CD4-positive, alpha-beta T cell treated with Interleukin-1 beta for 1 hour (primary cell): ENCODE data around the gene CYBA.
A peak's percentile ranks its signal among the peaks of the same experiment; 100 is the strongest.
"Not testable (repeated sequence)": the region's sequence is repeated elsewhere in the genome, so short reads cannot be mapped to it uniquely, and the experiment has no call there.

Experiments used
- DNase-seq, 2 donors: peaks; one replicate each; pipeline ENCODE4 v3.0.0-alpha.2; 2020 to 2022

Gene CYBA

DNA sequence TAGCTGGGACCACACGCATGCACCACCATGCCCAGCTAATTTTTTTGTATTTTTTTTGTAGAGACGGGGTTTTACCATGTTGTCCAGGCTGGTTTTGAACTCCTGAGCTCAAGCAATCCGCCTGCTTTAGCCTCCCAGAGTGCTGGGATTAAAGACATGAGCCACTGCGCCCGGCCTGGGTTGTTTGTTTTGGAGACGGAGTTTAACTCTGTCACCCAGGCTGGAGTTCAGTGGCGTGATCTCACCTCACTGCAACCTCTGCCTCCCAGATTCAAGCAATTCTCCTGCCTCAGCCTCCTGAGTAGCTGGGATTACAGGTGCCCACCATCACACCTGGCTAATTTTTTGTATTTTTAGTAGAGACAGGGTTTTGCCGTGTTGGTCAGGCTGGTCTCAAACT lies 41.4 kb downstream of the CYBA start:
- DNase-seq = not testable (repeated sequence)

DNA sequence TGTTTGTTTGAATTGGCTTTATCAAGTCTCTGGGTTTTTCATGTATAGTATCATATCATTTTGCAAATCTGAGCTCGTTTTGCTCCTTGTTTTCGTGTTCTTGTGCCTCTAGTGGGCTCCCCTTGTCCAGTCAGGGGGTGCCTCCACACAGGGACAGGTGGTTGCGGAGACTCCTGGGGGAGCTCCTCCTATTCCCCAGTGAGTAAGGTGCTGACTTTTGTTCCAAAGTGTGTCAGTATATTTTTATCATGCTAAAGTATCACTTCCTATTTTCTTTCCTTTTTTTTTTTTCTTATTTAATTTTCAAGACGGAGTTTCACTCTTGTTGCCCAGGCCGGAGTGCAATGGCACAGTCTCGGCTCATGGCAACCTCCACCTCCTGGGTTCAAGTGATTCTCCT lies 42.8 kb downstream of the CYBA start:
- no peak for DNase-seq

DNA sequence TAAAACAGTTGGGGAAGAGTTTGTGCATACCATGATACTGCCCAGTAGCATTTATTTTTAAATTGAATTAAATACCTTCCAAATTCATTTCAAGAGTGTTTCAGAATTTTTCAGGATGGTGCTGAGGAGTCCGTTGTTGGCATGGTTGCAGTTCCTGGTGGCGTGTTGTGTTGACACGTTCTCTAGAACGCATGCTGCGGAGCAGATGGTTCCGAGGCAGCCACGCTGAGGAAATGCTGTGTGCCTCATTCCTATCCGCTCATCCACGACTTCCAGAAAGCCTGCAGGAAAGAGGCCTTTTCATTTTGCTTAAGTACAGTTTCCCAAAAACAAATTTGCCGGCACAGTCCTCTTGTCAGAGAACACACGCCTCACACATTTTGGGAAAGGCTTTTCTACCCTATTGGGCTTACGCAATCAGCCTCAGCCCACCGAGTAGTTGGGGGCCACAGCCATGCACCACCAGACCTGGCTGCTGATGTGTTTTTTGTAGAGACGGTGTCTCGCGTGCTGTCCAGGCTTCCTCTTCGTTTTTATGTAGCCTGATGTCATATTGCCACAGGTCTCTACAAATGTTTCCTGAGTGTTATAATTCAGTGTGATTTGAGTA lies 44.6 kb downstream of the CYBA start:
- DNase-seq = no peak

DNA sequence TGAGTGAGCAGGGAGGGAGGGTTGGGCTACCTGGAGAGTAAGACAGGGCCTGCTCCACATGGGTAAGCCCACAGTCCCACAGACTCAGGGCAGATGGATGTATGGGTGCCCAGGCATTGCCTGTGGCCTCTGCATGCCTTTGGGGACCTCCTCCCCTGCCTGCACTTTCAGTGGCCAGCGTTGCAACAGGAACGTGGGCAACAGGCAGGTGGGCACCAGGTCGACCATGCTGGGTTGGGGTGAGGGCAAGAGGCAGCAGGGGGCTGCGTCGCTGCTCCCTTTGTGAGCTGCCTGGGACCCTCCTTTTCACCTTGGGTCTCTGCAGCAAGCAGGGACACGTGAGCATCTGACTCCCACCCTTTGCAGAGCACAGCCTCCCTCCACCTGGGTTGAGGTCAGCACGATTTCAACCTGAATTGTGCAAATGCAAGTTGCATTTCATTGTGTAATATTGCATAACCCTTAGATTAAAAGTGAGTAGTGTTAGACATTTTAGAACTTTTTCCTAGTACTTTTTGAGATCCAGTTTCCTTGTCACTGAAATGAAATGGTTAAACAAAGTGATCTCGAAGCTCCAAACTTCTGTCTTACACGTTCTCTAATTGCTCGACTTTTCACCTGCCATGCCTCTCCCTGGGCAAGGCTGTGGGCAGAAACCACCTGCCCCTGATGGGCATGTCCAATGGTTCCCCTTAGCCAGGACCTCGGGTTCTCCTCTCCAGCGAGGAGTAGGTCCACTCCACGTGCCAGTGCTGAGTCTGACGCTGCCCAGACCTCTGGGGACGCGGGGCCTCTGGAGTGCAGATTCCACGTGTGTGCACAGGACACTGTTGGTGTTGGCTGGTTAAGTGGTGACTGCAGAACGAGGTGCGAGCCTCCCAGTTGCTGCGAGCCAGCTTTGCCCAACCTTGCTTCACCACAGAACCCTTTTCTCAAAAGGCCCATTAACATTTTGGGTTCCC lies 45.4 kb downstream of the CYBA start:
- DNase-seq = no peak

DNA sequence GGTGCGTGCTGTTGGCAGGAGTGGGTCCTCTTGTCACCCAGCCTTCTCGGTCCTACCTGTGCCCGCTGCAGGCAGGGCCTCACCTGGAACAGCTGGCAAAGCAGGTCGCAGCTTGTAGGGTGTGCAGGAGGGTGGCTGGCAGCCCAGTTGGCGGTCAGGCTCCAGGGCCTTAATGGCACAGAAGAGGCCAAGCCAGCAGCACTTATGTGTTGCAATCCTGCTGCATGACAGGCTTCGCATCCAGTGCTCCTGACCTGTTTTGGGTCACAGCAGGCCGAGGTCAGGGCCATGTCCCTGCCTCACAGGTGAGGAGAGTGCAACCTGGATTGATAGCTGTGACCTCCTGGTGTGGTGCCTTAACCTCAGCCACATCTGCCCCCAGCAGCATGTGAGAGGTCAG lies 48.8 kb downstream of the CYBA start:
- no peak for DNase-seq

DNA sequence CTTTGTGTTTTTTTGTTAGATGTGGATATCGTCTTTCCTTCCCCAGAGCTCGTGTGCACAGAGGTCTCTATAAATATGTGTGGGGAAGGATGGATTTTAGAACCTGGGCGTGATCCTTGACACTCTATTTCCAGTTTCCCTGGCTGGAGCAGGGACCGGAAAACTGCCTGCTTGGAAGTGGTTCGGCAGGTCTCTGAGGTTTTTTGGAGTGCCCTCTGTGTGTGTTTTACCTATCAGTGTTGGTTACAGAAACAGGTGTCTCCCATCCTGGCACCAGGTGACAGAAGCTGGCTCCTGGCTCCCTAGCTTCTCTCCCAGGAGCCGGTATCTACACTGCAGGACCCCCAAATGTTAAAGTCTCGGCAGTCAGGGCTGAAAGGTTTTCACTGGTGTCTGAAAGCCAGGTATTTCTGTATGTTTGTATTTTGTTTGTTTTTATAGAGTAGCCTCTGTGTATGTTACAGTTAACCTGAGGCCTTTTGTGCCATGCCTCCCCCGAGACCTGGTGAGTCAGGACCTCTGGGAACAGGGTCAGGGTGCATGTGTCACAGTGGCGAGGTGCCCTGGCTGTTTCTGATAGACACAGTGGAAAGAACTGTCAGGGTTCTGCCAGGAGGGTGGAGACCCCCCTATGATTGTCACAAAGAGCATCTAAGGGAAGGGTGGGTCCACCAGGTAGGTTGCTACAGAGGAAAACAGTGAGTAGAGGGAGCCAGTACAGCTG lies 49.4 kb downstream of the CYBA start:
- no peak for DNase-seq

DNA sequence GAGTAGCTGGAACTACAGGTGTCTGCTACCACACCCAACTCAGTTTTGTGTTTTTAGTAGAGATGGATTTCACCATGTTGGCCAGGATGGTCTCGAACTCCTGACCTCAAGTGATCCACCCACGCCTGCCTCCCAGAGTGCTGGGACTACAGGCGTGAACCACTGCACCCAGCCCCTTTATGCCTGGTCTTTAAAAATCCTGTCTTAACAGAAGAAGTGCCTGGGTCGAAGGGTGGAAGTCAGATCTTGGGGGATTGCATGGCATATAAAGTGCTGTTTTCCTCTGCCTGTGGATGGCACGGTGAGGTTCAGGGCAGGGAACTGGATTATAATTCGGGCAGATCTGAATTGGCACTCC lies 50.3 kb downstream of the CYBA start:
- no peak for DNase-seq

DNA sequence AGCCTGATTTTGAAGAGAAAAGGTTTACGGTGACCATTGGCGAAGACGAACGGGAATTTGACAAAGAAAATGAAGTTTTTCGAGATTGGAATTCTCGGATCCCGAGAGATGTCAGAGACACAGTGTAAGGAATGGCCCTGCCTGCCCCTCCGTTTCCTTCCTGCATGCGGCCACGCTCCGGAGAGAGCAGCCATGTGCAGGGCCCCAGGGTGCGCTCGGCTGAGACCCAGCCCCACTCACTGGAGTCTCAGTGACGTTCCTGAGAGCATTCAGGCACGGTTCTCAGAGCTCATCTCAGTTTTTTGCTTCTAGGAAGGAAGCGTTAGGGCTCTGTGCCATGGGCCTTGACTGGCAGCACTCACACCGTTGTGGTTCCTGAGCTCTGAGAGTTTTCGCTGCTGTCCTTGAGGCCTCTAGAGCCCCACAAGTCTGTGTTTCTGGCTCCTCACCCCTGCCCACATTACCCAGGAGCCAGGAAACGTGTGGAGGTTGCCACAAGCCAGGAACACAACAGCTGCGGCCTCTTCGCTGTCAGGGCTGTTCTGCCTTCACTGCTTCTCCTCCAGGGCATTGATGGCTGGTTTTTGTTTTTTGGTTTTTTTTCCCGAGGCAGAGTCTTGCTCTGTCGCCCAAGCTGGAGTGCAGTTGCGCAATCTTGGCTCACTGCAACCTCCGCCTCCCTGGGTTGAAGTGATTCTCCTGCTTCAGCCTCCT lies 50.9 kb downstream of the CYBA start:
- no peak for DNase-seq

DNA sequence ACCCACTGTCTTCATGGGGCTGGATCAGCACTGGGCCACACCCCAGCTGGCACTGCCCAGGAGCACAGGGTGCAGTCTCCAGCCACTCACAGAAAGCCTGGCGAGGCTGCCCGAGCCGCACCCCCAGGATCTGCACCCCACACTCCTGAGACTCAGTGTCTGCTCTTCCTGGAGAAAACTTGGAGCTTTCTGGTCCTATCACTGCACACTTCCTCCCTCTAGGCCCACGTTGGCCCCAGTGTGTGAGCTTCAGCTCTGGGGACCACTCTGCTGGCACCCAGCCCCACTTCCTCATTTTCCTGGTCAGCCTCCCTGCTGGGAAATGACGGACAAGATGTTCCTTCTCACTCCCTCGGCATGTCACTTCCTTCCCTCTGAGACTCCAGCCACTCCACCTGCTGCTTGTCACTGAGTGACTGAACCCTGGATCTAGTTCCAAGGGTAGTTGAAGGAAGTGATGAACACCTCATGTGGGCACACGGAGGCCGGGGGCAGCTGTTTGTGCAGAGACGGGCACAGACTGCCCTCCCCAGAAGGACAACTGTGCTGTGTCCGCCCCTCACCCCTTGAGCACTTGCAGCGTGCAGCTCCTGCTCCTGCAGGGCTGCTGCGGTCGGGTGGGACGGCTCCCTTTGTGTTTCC lies 51.6 kb downstream of the CYBA start:
- DNase-seq = peak in 1 of 2 donors; percentile 55

DNA sequence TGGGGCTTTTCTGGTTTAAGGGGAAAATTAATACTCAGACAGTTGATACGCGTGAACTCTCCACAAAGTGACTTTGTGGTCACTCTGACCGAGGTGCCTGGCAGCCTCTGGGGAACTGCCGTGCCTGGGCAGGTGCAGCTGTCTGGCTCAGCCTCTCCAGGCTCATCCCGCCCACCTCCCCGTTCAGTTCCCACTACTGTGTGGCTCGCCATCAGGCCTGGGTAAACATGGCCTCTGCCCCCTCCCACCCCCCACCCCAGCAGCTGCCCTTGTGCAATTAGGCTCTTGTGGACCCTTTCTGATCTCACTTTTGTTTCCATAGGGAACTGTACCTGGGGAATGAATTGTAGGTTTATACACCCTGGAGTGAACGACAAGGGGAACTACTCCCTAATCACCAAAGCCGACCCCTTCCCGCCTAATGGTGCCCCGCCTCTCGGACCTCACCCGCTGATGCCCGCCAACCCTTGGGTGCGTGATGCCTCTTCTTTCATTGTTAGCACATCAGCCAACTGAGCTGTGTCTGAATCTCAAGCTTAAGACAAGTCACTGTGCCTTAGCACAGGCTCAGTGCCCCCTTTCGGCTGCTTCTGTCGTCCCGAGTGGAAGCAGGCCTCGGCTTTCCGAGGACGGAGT lies 52.9 kb downstream of the CYBA start:
- no peak for DNase-seq

DNA sequence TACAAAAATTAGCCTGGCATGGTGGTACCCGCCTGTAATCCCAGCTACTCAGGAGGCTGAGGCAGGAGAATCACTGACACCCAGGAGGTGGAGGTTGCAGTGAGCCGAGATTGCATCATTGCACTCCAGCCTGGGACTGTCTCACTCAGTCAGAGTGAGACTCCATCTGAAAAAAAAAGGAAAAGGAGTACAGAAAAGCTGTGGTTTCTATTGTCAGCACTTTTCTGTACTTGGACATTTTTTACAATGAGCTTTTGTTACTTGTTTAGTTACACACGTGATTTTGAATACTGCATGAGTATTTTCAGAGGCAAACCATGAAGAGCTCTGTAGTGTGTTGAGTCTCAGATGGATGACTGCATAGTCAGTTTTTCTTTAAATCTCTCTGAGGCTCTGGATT lies 54.4 kb downstream of the CYBA start:
- no peak for DNase-seq

DNA sequence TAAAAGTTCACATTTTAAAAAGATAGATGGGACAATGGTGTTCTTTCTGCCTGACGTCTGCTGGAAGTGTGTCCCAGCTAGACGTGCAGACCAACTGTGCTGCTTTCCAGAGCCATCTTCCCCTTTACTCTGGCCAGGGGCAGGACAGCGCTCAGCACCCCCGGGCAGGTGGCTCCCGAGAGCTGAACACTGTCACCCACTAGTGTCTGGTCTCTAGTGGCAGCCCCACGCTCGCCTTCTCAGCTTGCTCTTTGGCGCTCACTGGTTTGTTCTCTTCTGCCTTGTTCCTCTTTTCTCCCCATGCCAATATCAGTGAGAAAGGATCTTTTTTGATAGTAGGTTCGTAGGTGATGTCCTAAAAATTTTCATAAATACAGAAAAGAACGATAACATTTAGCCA lies 54.9 kb downstream of the CYBA start:
- DNase-seq = no peak

DNA sequence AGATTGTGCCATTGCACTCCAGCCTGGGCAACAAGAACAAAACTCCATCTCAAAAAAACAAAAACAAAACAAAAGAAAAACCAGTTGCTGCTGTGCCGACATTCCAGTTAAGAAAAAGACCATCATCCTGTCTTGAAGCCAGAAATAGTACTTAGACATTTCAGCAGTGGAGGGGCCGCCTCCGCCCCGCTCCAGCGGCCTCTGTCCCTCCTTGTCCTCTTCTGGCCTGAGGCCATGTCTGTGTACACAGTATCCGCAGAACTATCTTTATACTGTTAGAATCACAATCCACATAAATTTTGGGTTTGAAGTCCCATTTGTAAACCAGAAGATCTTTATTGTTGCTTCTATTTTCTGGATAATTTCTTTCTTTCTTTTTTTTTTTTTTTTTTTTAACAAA lies 55.8 kb downstream of the CYBA start:
- no peak for DNase-seq

DNA sequence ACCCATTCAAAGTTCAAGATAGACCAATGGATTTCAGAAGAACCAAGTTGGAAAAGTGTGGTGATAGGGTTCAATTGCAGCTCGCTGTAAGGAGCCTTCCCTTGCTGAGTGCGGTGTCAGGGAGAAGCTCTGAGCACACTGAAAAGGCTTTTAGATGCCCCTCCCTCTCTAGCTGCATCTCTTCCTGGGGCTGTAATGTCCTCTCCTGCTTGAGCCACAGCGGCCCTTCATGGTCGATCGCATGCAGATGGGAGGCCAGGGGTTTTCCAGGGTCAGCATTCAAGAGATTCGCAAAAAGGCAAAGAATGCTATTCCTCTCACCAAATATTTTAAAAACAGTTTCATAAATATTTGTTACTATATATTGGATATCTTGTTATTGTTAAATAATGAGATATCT lies 56.9 kb downstream of the CYBA start:
- DNase-seq = no peak

DNA sequence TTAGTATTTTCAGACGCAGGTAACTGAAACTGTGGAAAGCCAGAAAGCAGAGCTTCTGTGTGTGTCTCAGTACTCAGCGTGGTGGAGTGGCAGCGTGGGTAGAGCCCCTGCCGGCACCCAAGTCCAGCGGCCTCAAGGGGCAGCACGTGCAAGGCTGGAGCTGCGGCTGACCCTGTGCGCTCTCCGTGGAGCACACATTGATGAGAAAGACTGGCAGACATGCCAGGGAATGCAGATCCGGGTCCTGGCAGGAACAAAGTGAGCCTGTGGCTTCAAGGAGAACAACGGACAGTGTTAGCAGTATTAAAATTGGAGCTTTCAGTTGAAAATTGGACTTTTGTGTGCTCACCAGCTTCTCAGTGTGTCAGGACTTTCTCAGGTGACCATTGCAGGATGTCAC lies 57.4 kb downstream of the CYBA start:
- DNase-seq = no peak
